Measurements from ENCODE around the gene MCM9. TPM values are rescaled to one million over a fixed set of nuclear protein-coding genes. Genes with fewer than 3 reads are reported as not detected.

Gene MCM9
- total and polyA plus RNA-seq, 2 of the 13 experiments (the other 11 are each of a cell fraction or from before 2014, with no cell fraction given): 3.8 to 17.2 TPM

DNA sequence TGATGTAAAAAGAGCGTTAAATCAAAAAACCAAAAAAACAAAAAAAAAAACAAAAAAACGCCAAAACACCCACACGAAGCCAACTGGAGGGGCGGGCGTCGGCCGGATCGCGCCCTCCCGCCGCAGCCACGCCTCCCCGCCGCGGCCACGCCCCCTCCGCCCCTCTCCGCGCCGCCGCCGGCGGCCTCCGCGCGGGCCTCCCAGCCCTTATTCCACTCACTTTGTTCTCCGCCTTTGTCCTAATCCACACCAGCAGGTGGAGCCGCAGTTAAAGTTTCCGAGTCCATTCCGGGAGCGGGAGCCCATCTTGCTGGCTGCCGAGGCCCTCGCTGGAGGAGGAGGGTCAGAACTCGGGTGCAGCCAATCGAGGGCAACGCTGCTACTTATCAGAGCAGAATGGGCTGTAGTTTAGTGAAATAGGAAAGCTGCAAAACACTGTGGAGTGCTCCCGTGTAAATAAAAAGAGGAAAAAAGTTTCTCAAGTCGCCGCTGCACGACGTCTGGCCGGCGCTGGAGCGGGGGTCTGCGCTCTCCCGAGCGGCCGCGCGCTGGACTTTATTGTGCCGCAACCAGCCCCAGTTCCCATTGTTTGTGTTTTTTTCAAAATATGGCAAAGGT, 41.0 kb downstream of the MCM9 start, which contains the start of gene ASF1A (continued):
- TF ChIP-seq, protein P1, sequence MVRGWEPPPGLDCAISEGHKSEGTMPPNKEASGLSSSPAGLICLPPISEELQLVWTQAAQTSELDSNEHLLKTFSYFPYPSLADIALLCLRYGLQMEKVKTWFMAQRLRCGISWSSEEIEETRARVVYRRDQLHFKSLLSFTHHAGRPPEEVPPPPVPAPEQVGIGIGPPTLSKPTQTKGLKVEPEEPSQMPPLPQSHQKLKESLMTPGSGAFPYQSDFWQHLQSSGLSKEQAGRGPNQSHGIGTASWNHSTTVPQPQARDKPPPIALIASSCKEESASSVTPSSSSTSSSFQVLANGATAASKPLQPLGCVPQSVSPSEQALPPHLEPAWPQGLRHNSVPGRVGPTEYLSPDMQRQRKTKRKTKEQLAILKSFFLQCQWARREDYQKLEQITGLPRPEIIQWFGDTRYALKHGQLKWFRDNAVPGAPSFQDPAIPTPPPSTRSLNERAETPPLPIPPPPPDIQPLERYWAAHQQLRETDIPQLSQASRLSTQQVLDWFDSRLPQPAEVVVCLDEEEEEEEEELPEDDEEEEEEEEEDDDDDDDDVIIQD (CRISPR knock-in tag; IDR thresholded peaks at IDR 0.05; ENCODE audit: low read depth): peak; percentile 97
- TF ChIP-seq MTA3 (CRISPR knock-in tag; IDR thresholded peaks at IDR 0.05): no peak
- no peak; the same call in 1 of the 2 replicates for TF ChIP-seq KDM6A (CRISPR knock-in tag; IDR thresholded peaks at IDR 0.05; ENCODE audit: low read depth)
- TF ChIP-seq CC2D1A (CRISPR knock-in tag; IDR thresholded peaks at IDR 0.05): 0 out of 2 replicates have a peak, but pooled peaks have one; percentile 74
- TF ChIP-seq JDP2 (CRISPR knock-in tag; IDR thresholded peaks at IDR 0.05; ENCODE audit: borderline replicate concordance): no peak
- peak; percentile 75; the same call in 1 of the 2 replicates for TF ChIP-seq ZNF205 (CRISPR knock-in tag; IDR thresholded peaks at IDR 0.05)
- TF ChIP-seq GZF1 (CRISPR knock-in tag; IDR thresholded peaks at IDR 0.05): no peak
- TF ChIP-seq HMG20A (CRISPR knock-in tag; IDR thresholded peaks at IDR 0.05; ENCODE audit: borderline replicate concordance): no peak; the same call in 1 of the 2 replicates
- no peak; the same call in none of the 2 replicates for TF ChIP-seq ZNF589 (CRISPR knock-in tag; conservative IDR thresholded peaks at IDR 0.05)
- TF ChIP-seq KAT7 (CRISPR knock-in tag; IDR thresholded peaks at IDR 0.05; ENCODE audit: borderline replicate concordance): no peak; the same call in 1 of the 2 replicates
- TF ChIP-seq TBX2 (CRISPR knock-in tag; IDR thresholded peaks at IDR 0.05; ENCODE audit: borderline replicate concordance): peak; percentile 35; the same call in 1 of the 2 replicates
- TF ChIP-seq ZNF430 (CRISPR knock-in tag; IDR thresholded peaks at IDR 0.05): peak; percentile 23; the same call in 1 of the 2 replicates
- peak; percentile 55 for TF ChIP-seq MED1 (CRISPR knock-in tag; IDR thresholded peaks at IDR 0.05)
- TF ChIP-seq BRD4 (CRISPR knock-in tag; IDR thresholded peaks at IDR 0.05): no peak; the same call in 1 of the 2 replicates
- TF ChIP-seq ZBTB20 (CRISPR knock-in tag; IDR thresholded peaks at IDR 0.05; ENCODE audit: borderline replicate concordance, low read depth): no peak
- TF ChIP-seq ZNF431 (CRISPR knock-in tag; IDR thresholded peaks at IDR 0.05; ENCODE audit: borderline replicate concordance, low read depth): peak; percentile 97
- TF ChIP-seq, protein P2, sequence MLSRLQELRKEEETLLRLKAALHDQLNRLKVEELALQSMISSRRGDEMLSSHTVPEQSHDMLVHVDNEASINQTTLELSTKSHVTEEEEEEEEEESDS (CRISPR knock-in tag; IDR thresholded peaks at IDR 0.05; ENCODE audit: borderline replicate concordance): no peak
- no peak for TF ChIP-seq ZNF484 (CRISPR knock-in tag; IDR thresholded peaks at IDR 0.05; ENCODE audit: borderline replicate concordance, low read depth)
- TF ChIP-seq SUZ12 (IDR thresholded peaks at IDR 0.05; ENCODE audit: low read depth, low read length): no peak
- TF ChIP-seq TARDBP (CRISPR knock-in tag; IDR thresholded peaks at IDR 0.05): peak; percentile 87
- TF ChIP-seq, protein P3, sequence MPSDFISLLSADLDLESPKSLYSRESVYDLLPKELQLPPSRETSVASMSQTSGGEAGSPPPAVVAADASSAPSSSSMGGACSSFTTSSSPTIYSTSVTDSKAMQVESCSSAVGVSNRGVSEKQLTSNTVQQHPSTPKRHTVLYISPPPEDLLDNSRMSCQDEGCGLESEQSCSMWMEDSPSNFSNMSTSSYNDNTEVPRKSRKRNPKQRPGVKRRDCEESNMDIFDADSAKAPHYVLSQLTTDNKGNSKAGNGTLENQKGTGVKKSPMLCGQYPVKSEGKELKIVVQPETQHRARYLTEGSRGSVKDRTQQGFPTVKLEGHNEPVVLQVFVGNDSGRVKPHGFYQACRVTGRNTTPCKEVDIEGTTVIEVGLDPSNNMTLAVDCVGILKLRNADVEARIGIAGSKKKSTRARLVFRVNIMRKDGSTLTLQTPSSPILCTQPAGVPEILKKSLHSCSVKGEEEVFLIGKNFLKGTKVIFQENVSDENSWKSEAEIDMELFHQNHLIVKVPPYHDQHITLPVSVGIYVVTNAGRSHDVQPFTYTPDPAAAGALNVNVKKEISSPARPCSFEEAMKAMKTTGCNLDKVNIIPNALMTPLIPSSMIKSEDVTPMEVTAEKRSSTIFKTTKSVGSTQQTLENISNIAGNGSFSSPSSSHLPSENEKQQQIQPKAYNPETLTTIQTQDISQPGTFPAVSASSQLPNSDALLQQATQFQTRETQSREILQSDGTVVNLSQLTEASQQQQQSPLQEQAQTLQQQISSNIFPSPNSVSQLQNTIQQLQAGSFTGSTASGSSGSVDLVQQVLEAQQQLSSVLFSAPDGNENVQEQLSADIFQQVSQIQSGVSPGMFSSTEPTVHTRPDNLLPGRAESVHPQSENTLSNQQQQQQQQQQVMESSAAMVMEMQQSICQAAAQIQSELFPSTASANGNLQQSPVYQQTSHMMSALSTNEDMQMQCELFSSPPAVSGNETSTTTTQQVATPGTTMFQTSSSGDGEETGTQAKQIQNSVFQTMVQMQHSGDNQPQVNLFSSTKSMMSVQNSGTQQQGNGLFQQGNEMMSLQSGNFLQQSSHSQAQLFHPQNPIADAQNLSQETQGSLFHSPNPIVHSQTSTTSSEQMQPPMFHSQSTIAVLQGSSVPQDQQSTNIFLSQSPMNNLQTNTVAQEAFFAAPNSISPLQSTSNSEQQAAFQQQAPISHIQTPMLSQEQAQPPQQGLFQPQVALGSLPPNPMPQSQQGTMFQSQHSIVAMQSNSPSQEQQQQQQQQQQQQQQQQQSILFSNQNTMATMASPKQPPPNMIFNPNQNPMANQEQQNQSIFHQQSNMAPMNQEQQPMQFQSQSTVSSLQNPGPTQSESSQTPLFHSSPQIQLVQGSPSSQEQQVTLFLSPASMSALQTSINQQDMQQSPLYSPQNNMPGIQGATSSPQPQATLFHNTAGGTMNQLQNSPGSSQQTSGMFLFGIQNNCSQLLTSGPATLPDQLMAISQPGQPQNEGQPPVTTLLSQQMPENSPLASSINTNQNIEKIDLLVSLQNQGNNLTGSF (CRISPR knock-in tag; IDR thresholded peaks at IDR 0.05): 0 out of 2 replicates have a peak, but pooled peaks have one; percentile 56
- peak; percentile 74 for TF ChIP-seq RBM22 (optimal IDR thresholded peaks at IDR 0.05; ENCODE audit: low read length)
